GM23248 (cell line): ENCODE measurements around the gene NHERF1.

Experiments used
- EZH2 ChIP-seq: fragments of 200-600 bp; sonication (generic); IDR thresholded peaks from 2 replicates; pipeline ENCODE4 v1.6.1; 2018; ENCODE audit warnings: antibody characterized with exemption, mild to moderate bottlenecking; ENCODE audit not compliant: insufficient read depth, poor library complexity, severe bottlenecking
- EZH2phosphoT487 ChIP-seq: fragments of 200-600 bp; sonication (generic); IDR thresholded peaks from 2 replicates; pipeline ENCODE4 v1.6.1; 2018; ENCODE audit warnings: antibody characterized with exemption, moderate library complexity, mild to moderate bottlenecking, low read depth; ENCODE audit not compliant: insufficient read depth

DNA sequence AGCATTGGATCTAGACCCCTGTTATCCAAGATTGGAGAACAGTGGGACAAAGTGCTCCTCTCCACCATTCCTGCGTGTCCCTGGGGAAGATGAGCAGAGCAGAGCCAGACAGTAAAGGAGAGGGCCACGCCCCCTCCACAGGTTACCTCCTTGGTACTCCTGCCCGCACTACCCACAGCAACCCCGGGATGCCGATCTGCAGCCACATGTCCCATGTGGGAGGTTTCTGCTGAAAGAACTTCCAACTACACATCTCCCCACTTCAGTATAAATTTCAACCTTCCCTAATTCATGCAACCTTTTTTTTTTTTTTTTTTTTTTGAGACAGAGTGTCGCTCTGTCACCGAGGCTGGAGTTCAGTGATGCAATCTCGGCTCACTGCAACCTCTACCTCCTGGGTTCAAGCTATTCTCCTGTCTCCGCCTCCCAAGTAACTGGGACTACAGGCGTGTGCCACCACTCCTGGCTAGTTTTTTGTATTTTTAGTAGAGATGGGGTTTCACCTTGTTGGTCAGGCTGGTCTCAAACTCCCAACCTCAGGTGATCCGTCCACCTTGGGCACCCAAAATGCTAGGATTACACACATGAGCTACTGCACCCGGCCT, 9.1 kb upstream of the NHERF1 start:
- TF ChIP-seq EZH2phosphoT487 (no peak), EZH2 (no peak)
